ENCODE results near the gene SEPTIN5. TPM values are rescaled to one million over a fixed set of nuclear protein-coding genes. Genes with fewer than 3 reads are reported as not detected.

Gene SEPTIN5
- total and polyA plus RNA-seq, 9 of the 15 experiments (the other 6 are each of a cell fraction or from before 2014, with no cell fraction given): 0.03 to 195 (median 119) TPM

- TF ChIP-seq E2F6 (IDR thresholded peaks at IDR 0.05; ENCODE audit: borderline replicate concordance in 1 of 2, extremely low read depth in 1 of 2, insufficient read depth in 1 of 2, insufficient read length in 1 of 2, low read depth in 1 of 2, low read length in 1 of 2, poor library complexity in 1 of 2, severe bottlenecking in 1 of 2): peak in 1 of 2 experiments; percentile 30
- TF ChIP-seq IRF1 (CRISPR knock-in tag; IDR thresholded peaks at IDR 0.05; ENCODE audit: borderline replicate concordance): no peak
- TF ChIP-seq ZNF518B (CRISPR knock-in tag; IDR thresholded peaks at IDR 0.05): no peak
- 0 out of 2 replicates have a peak, but pooled peaks have one; percentile 31 for TF ChIP-seq JUND (IDR thresholded peaks at IDR 0.05; ENCODE audit: borderline replicate concordance, low read depth, low read length)
- TF ChIP-seq JUND (tag; IDR thresholded peaks at IDR 0.05; ENCODE audit: borderline replicate concordance, low read depth, low read length): no peak; the same call in 2 of the 3 replicates
- TF ChIP-seq EP400 (IDR thresholded peaks at IDR 0.05): no peak
- no peak for TF ChIP-seq ZNF583 (CRISPR knock-in tag; IDR thresholded peaks at IDR 0.05)
- no peak for TF ChIP-seq ZNF140 (CRISPR knock-in tag; IDR thresholded peaks at IDR 0.05)
- TF ChIP-seq KAT8 (IDR thresholded peaks at IDR 0.05; ENCODE audit: low read depth): no peak
- TF ChIP-seq POLR2AphosphoS2 (IDR thresholded peaks at IDR 0.05; ENCODE audit: low read length): no peak
- peak; percentile 49; the same call in 1 of the 2 replicates for TF ChIP-seq SPI1 (IDR thresholded peaks at IDR 0.05; ENCODE audit: borderline replicate concordance, low read depth, low read length)
Observed at GRCh38 chr22:19766511-19767426, 52.5 kb downstream of the SEPTIN5 start (continued).
